Measurements from ENCODE around the gene ELK4. TPM values are rescaled to one million over a fixed set of nuclear protein-coding genes. Genes with fewer than 3 reads are reported as not detected.

ELK4 gene, protein sequence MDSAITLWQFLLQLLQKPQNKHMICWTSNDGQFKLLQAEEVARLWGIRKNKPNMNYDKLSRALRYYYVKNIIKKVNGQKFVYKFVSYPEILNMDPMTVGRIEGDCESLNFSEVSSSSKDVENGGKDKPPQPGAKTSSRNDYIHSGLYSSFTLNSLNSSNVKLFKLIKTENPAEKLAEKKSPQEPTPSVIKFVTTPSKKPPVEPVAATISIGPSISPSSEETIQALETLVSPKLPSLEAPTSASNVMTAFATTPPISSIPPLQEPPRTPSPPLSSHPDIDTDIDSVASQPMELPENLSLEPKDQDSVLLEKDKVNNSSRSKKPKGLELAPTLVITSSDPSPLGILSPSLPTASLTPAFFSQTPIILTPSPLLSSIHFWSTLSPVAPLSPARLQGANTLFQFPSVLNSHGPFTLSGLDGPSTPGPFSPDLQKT
- total RNA-seq (2014; rRNA removed): 10.5 and 13.3 TPM in 2 replicates
- polyA plus RNA-seq (2012): 3.0 TPM

DNA sequence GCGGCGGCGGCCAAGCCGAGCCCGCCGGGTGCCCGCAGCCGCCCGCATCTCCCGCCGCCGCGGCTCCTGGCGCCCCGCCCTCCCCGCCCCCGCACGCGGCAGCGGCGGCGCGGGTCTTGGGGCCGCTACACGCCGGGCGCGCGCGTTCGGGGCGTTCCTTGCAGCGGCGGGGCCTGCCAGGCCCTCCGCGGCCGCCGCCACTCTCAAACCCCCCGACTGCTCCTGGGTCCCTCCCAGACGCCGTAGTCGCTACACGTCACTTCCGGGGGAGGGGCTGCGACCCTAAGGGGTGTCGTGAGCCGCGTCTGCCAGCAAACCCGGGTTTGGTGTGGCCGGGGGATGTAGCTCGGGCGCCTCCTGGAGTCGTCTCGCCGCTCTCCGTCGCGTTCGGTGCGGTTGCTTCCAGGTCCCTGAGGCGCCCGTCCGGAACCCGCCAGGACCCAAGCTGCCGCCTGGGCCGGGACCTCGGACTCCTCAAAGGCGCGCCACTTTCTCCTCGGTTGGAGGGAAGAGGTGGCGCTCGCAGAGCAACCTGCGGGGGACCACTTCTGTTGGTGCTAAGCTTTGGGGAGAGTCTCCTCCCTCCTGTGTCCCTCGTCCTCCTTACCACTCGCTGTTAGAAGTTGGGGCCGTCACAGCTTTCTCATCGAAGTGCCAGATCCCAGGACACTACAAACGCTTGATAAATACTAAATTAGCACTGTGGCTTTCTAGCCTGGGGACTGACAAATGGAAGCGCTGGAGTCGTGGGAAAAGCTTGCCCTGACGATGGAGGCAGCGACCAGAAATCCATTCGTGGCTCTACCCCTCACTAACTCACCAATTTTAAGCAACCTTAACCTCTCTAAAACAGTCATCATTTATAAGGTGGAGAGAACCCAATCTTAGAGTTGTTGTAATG lies at the start of gene ELK4:
ELK4 (minus strand) TSS at position 244 of the 901 bp plus-strand sequence. CDS start 8,129 bp downstream, outside the sequence.
- peak; percentile 97 for DNase-seq (ENCODE audit: low read depth)

DNA sequence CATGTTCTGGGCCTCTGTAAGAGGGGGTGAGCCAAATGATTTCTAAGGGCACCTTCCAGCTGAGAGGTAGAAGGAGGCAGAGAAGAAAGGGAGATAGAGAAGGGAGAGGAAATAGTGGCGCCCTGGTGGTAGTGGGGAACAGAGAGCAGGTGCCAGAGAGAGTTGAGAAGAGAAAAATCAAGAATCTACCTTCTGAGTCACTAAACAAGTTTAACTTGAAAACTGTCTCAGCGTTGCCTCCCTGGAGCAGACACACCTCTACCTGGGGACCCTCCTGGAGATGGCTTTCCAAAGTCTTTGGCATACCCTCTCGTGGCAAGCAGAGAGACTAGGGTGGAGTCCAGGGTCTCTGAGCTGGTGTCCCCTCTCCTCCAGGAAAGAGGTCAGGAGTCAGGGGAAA lies 49.6 kb upstream of the ELK4 start:
- DNase-seq (ENCODE audit: low read depth): no peak

DNA sequence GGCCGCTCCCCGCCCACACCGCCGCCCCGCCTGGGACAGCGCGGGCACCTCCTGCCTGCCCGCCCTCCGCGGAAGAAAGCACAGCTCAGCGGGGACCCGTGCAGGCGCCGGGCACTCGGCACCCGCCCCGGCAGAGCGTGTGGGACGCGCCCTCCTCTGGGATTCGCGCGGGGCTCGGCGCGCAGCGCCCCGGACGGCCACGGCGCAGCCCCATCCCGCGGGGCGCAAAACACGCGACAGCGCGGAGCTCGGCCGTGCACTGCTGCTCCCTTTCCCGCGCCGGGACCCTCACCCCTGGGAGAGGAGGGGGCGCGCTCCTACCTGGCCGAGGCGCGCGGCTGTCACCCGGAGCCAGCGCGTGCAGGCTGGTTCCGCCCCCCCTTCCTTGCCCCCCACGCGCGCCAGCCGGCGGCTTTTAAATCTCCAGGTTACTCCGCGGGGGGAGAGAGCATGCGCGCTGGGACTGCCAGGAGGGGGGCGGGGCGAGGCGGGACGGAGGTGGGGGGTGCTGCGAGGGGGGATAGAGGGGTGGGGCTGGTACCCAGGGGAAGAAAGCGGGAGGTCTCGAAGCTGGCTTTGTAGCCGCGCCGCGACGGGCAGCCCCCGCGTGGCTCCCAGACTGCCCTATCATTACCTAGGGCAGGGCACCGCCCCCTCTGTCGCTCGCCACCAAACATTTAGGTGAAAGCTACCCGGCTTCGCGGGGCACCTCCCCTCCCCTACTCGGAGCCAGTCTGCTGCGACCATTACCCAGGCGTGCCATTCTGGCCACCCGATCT lies 48.5 kb upstream of the ELK4 start, which contains the start of gene SLC45A3:
SLC45A3 (minus strand) TSS at position 437 of the 779 bp plus-strand sequence. CDS start 15,853 bp downstream, outside the sequence.
- no peak for DNase-seq (ENCODE audit: low read depth)

DNA sequence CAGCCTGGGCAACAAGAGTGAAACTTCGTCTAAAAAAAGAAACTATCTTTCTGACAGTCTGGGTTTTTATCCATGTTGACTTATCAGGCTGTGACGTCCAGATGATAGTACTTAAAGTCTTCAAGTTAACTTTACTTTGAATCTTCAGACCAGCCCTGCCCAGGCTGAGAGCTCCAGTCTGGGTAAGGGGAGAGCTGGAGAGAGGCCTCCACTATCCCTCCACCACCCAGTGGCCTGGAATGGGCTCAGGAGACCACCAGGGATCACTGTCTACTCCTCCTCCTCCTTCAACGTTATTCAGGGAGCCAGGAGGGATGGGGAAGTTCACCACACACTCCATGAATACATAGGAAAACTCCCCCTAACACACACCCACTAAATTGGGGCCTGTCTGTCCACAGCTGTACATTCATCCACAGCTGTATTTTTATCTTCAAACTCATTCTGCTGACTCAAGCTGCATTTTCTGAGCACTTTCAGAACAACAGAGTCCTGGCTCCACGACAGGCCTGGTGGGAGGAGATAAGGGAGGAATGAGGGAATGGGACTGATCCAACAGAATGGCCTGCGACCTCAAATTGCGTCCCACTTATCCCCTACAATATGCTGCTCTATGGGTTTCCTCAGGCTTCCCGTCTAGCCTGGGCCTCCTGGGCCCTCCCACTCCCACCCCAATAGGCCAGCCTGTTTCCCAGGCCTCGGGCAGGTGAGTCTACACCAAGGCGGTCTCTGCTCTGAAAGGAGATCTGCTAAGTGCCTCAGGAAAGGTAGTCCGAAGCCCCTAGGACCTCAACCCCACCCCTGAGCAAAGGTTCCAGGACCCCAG lies 46.7 kb upstream of the ELK4 start:
- DNase-seq (ENCODE audit: low read depth): no peak

DNA sequence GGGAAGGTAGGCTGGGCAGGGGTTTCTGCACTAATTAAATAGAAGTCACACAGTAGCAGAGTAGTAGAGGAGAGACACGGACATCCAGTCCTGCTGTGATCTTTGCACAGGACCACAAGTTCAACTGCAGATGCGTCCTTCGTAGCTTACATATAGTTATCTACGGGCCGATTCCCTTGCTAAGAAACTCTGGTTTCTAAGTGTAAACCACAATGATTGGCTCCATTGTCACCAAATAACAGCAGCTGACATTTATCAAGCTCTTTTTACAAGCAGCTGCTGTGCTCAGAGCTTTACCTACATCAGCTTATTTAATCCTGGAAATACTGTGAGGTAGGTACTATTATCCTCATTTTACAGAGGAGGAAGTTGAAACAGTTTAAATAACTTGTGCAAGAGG lies 45.4 kb upstream of the ELK4 start:
- DNase-seq (ENCODE audit: low read depth): no peak

DNA sequence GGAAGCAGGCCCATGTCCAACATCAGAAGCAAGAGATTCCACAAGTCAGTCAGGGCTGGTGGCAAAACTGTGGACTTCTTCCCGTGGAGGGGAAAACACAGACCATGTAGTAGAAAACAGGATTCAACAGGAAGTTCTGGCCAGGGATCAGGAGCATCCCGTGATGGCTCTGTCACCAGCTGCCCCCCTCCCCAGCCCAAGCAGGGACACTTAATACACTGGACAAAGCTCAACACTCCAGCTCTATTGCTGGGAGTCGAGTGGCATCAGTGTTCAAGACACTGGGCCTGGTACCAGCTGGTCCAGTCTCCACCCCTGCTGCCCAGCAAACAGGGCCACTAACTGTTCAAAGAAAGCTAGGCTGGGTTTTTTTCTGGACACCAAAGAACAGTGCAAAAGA lies 44.8 kb upstream of the ELK4 start:
- no peak for DNase-seq (ENCODE audit: low read depth)

DNA sequence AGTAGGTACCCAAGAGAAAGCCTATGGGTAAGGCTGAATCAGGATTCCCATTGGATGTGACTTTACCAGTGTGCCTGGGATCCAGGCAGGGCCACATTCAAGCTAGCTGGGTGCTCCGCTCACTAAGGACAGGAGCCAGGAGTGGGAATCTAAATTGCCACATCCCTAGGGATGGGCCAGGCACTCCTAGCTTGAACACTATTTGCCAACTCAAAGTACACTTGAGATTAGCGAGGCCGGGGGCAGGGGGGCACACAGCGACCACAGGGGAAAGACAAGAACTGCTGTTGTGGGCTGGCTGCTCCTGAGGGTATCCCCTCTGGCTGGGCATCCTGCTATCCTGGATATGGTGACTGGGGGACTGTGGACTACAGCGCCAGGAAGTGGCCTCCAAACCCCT lies 44.2 kb upstream of the ELK4 start:
- DNase-seq (ENCODE audit: low read depth): no peak

DNA sequence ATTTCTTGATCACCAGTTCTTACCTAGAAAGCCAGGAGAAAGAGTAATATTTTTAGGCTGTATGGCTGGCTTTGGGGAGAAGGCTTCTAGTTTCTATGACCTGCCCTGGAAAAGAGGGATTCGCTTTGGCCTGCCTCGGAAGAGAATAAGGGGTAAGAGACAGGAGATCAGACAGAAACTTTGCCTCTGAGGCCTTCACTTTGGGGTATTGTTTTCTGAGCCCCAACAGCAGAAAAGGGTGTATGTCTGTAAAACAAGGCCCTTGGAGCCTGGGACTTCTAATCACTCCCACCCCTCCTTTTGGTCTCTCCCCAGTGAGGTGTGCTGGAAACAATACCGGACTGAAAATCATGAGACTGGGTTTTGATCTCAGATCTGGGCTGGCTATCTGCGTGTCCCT lies 43.4 kb upstream of the ELK4 start:
- no peak for DNase-seq (ENCODE audit: low read depth)

DNA sequence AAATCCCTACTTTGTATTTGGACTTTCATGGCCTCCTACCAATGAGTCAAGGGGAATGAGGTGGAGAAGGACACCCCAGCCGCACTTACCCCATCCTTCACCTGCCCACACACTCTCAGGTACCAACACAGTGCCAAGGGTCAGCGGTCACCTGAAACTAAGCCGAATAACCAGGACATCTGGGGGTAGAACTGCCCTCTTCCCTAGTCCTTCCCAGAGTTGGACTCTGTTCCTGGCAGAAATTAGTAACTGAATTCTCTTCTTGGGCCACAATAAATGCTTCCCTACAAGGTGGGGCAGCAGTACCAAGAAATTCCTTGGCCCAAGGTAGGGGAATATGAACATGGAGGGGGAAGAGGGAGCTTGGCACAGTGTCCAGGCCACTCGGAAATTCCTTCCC lies 41.2 kb upstream of the ELK4 start:
- DNase-seq (ENCODE audit: low read depth): no peak

DNA sequence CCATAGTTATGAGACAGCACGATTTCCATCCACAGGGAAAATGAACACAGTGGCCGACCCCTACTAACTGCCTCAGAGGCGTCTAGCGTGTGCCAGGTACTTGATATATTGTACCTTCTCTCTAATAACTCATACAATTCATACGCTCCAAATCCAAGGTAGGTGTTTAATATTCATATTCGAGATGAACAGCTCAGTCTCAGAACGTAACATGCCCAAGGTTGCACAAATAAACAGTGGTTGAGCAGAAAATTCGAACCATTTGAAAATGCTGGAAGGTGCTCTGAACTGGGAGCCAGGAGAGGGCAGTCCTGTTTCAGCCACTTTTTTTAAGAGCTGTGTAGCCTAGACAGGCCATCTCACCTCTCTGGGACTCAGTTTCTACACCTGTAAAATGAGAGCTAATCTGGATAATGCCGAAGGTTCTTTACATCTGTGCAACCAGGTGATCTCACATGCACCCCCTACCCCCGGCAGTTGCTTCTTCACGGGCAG lies 40.6 kb upstream of the ELK4 start:
- DNase-seq (ENCODE audit: low read depth): no peak

DNA sequence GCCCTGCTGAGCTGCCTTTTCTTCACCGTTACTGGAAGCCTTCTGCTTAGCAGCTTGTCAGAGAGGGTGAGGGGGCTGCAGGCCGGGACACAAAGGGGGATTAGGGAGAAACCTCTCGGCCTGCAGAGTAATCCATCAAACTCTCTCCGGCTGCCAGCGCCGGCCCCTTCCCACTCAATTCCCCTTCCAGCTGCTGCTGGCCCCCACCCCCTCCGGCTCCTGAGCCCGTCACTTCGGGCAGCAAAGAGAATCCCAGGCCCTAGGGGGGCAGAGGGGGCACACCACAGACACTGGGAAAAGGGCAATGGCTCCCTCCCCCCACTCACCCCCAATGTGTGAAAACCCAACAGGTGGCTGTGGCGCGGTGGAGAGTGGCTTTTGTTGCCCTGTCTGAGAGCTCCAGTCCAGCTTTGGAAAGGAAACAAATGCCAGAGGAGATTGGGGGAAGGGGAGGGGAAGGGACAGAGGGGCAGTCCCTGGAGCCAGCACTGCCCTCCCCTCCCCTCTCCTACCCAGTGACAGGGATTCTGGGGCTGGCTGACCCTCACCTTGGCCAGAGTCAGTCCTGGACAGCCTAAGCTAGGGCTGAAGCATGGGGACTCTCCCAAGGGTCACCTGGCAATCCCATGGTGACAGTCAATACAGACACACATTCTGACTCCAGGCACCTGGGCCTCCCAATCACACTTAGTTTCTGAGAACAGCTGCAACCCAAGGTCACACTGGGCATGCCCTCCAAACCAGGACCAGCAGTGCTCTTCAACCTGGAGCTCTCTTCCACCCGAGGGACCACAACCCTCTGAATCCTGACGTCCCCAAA lies 39.0 kb upstream of the ELK4 start:
- DNase-seq (ENCODE audit: low read depth): no peak

DNA sequence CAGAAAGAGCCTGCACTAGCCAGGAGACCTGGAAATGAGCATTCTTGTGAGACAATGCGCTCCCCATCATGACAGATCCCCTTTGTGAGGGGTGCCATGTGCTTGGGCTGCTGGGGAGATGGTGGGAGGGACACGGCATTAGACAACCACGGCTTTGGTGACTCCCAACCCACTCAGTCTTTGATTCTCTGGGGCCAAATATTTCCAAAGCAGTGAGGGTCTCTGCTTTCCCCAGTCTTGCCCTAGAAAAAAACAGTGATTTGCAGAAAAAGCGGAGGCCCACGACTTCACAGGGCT lies 38.3 kb upstream of the ELK4 start:
- no peak for DNase-seq (ENCODE audit: low read depth)

DNA sequence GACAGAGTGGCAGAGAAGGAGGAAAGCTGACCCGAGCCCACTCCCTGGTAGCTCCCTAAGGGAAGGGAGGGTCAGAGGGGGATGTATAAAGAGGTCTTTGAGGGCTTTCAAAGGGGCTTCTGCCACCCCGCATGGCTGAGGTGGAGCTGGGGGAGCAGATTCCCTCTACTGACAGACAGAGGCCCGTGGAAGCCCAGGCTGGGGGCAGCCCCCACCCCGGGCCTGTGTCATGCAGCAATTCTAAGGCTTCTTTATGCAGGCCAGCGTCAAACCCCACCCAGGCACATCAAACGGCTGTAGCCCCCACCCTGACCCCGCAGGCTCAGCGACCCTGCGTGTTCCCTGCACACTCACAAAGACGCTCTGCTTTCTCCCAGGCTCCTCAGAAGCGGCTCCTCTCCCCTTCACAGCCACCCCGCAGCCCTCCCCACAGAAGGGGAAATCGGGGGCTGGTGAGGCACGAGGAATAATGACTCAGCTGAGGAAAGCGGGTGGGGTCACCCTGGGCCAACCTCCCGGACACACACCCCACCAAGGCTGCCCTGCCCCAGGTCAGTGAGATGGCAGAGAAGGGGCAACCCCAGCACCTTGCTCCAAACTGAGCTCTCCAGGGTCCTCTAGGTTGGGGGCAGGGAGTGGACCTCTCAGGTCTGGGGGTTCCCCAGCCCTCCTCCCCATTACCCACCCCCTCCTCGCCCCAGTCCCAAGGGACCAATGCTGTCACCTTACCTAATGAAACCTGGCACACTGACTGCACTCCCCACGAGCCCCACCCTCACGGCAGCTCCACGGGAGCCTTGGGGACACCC lies 37.7 kb upstream of the ELK4 start:
- DNase-seq (ENCODE audit: low read depth): no peak

DNA sequence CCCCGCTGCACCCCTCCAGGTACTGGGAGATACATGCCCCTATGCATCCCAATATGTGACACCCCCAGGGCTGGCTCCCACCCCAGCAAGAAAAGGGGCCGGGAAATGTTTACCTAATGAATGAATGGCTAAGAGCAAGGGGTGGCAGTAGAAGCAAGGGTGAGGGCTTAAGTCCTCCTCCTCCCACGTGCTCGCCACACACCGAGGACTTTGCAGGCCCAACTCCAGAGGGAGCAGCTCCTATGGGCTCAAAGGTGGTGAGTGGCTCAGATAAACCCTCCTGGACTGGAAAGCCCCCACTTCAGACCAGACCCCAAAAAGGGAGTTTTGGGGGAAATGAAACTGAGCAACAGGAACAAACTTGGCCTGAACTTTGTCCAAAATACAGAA lies 37.1 kb upstream of the ELK4 start:
- no peak for DNase-seq (ENCODE audit: low read depth)

DNA sequence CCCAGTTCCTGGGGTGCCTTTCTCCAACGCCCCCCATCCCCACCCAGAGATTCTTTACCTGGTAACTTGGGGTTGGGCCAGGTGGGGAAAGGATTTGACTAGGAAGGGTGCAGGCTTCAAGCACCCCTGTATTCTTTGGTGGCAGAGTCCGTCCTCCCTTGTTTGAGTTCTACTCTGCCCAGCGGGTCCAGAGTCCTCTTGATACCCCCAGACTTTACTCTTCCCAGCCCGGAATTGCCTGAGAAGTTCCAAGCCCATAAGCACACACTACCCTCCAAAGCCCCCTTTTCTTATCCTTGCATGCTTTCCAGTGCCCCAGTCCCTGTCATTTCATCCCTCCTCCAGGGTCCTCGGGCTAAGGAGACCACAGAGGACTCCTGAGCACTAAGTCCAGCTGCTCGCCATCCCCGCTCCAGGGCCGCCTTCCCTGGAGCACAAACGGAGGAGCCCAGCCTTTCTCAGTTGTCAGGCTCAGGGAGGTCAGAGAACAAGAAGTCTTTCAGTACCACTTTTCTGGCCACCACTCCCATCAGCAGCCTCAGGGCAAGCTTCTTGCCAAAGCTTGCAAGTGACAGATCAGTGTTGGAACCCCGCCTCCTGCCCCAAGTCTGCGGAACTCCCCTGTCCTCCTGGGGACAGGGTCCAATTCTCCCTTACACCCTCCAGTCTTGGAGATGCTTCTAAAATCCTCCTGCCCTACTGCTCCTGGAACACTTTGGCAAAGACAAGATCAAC lies 36.3 kb upstream of the ELK4 start:
- no peak for DNase-seq (ENCODE audit: low read depth)

DNA sequence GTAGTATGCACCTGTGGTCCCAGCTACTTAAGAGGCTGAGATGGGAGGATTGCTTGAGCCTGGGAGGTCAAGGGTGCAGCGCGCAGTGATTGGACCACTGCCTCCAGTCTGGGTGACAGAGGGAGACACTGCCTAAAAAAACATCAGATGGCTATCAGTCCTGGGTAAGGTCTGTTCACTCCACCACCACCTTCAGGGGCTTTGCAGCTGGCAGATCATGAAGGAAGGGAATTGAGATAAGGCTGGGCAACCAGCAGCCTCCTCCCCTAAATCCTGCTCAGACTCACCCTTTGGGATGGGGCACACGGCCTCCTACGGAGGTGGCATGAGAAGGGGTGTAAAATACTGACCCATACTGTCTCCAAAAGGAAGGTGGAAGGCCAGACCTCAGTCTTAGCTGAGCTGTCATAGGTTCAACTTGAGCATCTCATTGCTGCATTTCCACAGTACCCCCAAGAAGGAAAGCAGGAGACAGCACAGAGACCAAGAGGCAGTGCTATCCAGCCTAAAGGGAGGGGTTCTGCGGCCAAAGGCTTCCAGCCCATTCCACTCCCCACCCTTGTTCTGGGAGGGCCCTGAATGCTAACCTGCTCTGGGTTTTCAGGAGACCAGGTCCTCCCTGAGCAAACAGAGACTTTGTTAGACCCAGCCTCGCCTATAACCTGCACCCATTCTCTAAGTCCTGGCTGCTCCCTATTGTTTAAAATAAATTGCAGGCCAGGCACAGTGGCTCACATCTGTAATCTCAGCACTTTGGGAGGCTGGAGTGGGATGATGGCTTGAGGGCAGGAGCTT lies 34.8 kb upstream of the ELK4 start:
- DNase-seq (ENCODE audit: low read depth): no peak
